GM13977 (cell line): ENCODE data around the gene UPP2.

Source experiments
- DNase-seq: peaks from one replicate; pipeline ENCODE4 v3.0.0; 2012; ENCODE audit warnings: low spot score
- in situ Hi-C: fragments of 300-500 bp; cut with MboI; formaldehyde crosslinking; loops from one replicate; pipeline ENCODE4 v1.12.0; 2022; ENCODE audit warnings: low sequenced_read_pairs, low pct_unique_long_range_greater_than_20kb, mixed read lengths, inconsistent platforms; ENCODE audit not compliant: unreplicated experiment
- TF ChIP-seq, protein P1 (sequence below): IDR thresholded peaks from 2 replicates; pipeline ENCODE4 v1.5.1; 2012; ENCODE audit warnings: mild to moderate bottlenecking, control low read depth; ENCODE audit not compliant: insufficient read depth; ENCODE audit errors: extremely low read depth, missing control alignments

Gene UPP2

DNA sequence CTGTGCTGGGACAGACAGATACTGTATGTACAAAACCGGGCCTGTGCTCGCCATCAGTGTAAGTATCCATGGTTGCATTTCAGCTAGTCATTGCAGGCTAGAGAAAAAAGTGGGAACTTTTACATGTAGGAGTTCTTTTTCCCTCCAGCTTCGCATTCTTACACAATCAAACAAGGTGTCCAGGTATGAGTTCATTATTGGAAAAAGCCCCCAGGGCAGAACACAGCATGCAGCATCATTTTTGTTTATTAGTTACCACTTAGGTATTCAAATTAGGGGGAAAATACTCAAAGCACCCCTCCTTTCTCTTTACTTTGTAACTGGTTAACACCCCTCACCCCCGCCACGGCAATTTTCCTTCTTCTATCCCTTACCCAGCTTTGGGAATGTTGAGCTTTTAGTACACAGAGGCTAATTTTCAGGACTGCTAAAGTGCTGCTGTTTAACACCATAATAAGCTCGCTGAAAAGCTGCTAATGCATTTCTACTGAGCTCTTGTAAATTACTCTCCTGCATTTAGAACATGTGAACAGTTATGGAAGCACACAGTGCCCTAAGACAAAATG lies 13.6 kb downstream of the UPP2 start:
- in situ Hi-C loops = no loop called here
- TF ChIP-seq, protein P1, sequence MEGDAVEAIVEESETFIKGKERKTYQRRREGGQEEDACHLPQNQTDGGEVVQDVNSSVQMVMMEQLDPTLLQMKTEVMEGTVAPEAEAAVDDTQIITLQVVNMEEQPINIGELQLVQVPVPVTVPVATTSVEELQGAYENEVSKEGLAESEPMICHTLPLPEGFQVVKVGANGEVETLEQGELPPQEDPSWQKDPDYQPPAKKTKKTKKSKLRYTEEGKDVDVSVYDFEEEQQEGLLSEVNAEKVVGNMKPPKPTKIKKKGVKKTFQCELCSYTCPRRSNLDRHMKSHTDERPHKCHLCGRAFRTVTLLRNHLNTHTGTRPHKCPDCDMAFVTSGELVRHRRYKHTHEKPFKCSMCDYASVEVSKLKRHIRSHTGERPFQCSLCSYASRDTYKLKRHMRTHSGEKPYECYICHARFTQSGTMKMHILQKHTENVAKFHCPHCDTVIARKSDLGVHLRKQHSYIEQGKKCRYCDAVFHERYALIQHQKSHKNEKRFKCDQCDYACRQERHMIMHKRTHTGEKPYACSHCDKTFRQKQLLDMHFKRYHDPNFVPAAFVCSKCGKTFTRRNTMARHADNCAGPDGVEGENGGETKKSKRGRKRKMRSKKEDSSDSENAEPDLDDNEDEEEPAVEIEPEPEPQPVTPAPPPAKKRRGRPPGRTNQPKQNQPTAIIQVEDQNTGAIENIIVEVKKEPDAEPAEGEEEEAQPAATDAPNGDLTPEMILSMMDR = no peak
- no peak for DNase-seq

DNA sequence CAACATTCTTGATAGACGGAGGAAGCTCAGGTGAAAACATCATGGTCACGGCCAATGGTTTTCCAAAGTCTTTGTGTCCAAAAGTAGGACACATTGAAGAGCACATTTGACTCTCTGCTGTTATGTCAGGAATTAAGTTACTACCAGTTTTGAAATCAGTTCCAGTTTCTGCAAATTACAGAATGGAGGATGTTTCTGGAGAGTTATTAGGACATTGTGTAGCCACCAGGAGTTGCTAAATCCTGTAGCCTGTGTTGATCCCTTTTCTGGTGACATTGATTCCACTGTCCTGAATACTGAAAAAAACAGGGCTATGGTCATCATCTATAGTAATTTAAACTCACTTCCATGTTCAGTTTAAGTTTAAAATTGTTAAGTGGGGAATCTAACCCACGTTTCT lies 15.3 kb downstream of the UPP2 start:
- DNase-seq = no peak
- TF ChIP-seq, protein P1 = no peak
- in situ Hi-C loops = no loop called here

DNA sequence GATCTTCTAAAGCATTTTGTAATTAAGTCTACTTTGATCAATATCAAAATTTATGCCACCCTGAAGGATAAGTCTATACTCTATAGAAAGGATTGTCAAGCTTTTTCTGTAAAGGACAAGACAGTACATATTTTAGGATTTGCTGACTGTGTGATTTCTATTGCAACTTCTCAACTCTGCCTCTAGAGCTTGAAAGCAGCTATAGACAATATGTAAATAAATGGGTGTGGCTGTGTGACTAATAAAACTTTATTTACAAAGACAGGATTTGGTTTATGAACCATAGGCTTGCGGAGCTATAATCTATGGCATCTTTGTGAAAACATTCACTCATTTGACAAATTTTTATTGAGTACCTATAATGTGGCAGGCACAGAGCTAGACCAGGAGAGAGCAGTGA lies 18.4 kb downstream of the UPP2 start:
- DNase-seq = no peak
- in situ Hi-C loops = no loop called here
- TF ChIP-seq, protein P1 = no peak

- DNase-seq = no peak
- TF ChIP-seq, protein P1 = no peak
- in situ Hi-C loops = no loop called here
Observed at GRCh38 chr2:158120664-158121641, 19.3 kb downstream of the UPP2 start.

DNA sequence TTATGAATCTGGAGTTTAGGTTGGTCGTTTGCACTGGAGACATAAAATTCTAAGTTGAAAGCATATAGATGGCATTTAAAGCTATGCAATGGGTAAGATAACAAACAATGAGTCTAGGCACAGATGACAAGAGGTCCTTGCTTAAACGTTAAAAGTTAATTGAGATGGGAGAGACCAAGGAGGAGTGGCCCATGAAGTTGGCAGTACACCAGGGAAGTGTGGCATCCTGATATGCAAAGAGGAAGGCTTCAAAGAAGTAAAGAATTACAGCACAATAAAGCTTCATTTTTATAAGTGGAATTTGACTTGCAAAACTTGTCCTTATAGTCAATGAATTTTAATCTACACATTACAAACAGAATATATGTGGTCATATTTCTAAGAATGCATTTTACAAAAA lies 23.2 kb downstream of the UPP2 start:
- TF ChIP-seq, protein P1 = no peak
- in situ Hi-C loops = no loop called here
- DNase-seq = no peak

DNA sequence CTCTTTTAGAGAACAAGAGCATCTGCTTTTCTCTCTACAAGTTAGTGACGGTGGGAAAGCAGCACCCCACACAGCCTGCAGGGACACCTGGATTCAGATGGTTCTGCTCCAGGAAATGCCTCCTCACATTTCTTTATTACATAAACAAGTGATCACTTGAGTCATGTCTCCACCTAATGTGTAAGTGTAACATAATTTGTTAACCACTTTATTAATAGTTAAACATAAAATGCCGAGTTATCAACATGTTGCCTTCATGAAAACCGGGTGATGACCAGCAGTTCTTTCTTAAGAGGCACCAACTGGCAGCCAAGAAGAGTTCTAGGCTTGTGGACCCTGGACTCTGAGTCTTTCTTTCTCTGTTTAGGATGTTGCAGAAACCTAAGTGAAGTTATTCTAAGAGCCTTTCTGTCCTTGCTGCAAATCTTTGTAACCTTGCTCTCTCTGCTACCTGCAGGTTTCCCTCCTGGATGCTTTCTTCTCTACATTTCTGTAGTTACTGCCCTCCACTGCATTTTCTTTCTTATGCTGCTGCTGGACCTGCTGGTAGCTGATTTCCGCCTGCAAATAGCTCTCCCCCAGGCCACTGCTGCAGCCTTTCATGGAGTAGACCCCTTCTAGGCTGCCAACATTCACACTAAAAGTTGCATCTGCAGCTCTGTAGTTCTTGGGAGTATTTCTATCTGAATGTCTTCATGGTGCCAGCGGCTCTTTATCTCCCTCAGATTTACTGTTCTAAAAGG lies 24.3 kb downstream of the UPP2 start:
- TF ChIP-seq, protein P1 = no peak
- in situ Hi-C loops = no loop called here
- no peak for DNase-seq
